Measurements from ENCODE around the gene SNX5. TPM values are rescaled to one million over a fixed set of nuclear protein-coding genes. Genes with fewer than 3 reads are reported as not detected.

SNX5 gene
- total and polyA plus RNA-seq, 2 of the 8 experiments (the other 6 are each of a cell fraction or from before 2014, with no cell fraction given): 155 to 194 TPM

GRCh38 chr20:17971300-17972013 is 2.9 kb upstream of the SNX5 start:
- CTCF ChIA-PET (ENCODE audit: partially characterized antibody): interaction anchor here (1.0 to 1.7 kb wide), 6 partner anchors 13 to 48 kb away, joined by 3 to 5 read pairs (median 4); no protein-coding TSS in a partner anchor

More at GRCh38 chr20:17971300-17972013, 2.9 kb upstream of the SNX5 start:
- H3K9ac ChIP-seq (replicated peaks in 1 of 4; ENCODE audit: extremely low read depth in 1 of 4, low read depth in 3 of 4, low read length in 3 of 4): peak overlapping the region in 3 of 4 experiments; percentile 6 to 100 (median 26); a peak in 3 of 7 replicates
- H3K56ac ChIP-seq (replicated peaks; ENCODE audit: insufficient read length, low read depth, low read length): no peak overlapping the region
- FAIRE-seq (no peak), DNase-seq (ENCODE audit: low read depth in 1 of 2, low spot score in 2 of 2) (no peak)
- peaks cover 0 to 6% (median 2%) of the 10 kb centered on the region in 4 experiments; a peak in 4 of 7 replicates for H3K4me1 ChIP-seq (replicated peaks in 1 of 4; ENCODE audit: control insufficient read depth in 3 of 4, insufficient read depth in 4 of 4, low read length in 3 of 4)
- H3K4me3 ChIP-seq (ENCODE audit: extremely low read depth in 1 of 4, insufficient read depth in 2 of 4, low read depth in 3 of 4, low read length in 4 of 4): peak overlapping the region; percentile 54 to 99 (median 86)
- H3K9me3 ChIP-seq (ENCODE audit: insufficient read depth in 2 of 2, low read depth in 1 of 2, low read length in 1 of 2): no peaks in the 10 kb centered on the region
- peak overlapping the region; percentile 87 to 98 for H3K4me2 ChIP-seq (ENCODE audit: insufficient read depth in 1 of 2, low read depth in 2 of 2, low read length in 2 of 2)
- H2AFZ ChIP-seq (ENCODE audit: low read length): no peak overlapping the region
- H2BK20ac ChIP-seq (ENCODE audit: low read length): no peak overlapping the region
- no peak overlapping the region for H3K23ac ChIP-seq (ENCODE audit: insufficient read length)
- H2AK5ac ChIP-seq (ENCODE audit: low read depth, low read length): no peak overlapping the region
- H4K20me1 ChIP-seq (replicated peaks in 1 of 2; ENCODE audit: control insufficient read depth in 1 of 2, insufficient read depth in 2 of 2, low read length in 2 of 2): peaks cover 8 to 9% of the 10 kb centered on the region in 2 experiments
- H4K8ac ChIP-seq (ENCODE audit: extremely low read depth, insufficient read depth, low read length): peak overlapping the region; percentile 31; the same call in 1 of the 2 replicates
- H3K79me1 ChIP-seq (ENCODE audit: low read depth, low read length): peaks cover 3% of the 10 kb centered on the region; the same call in 1 of the 2 replicates
- no peak overlapping the region for H2BK12ac ChIP-seq (ENCODE audit: low read depth, low read length)
- peaks cover 7% of the 10 kb centered on the region for H3K23me2 ChIP-seq (ENCODE audit: low read depth, low read length)
- WGBS, 2 experiments (ENCODE audit: extremely low coverage in 1 of 2, insufficient coverage in 1 of 2, insufficient read length in 1 of 2, insufficient replicate concordance in 2 of 2, low coverage in 1 of 2, low lambda C conversion rate in 2 of 2, missing lambda C conversion rate in 1 of 2): 20% methylated on average over 7 of the region's 7 CpGs; no CpG with 5 or more reads in 1 of the 2 experiments
- H3K4ac ChIP-seq (replicated peaks; ENCODE audit: insufficient read length, low read depth, low read length): no peak overlapping the region
- TF ChIP-seq SAP30 (IDR thresholded peaks at IDR 0.05; ENCODE audit: insufficient read depth, insufficient replicate concordance, low read length): no peak
- 0 out of 2 replicates have a peak, but pooled peaks have one; percentile 5 for TF ChIP-seq TEAD4 (IDR thresholded peaks at IDR 0.05; ENCODE audit: low read depth, low read length)
- no peak for TF ChIP-seq CHD2 (IDR thresholded peaks at IDR 0.05; ENCODE audit: low read length)
- peak; percentile 43; the same call in 1 of the 2 replicates for TF ChIP-seq TAF1 (IDR thresholded peaks at IDR 0.05; ENCODE audit: low read depth, low read length)
- TF ChIP-seq SIN3A (conservative IDR thresholded peaks at IDR 0.05 in 1 of 2, IDR thresholded peaks at IDR 0.05 in 1 of 2; ENCODE audit: low read depth in 1 of 2, low read length in 2 of 2): peak in 1 of 2 experiments; percentile 53; a peak in 1 of 4 replicates
- H3K18ac ChIP-seq (ENCODE audit: extremely low read depth, low read length): no peak overlapping the region
- H4K5ac ChIP-seq (ENCODE audit: insufficient read length, low read depth, low read length): no peak overlapping the region
- H2BK120ac ChIP-seq (replicated peaks; ENCODE audit: low read depth, low read length): no peak overlapping the region
- no peaks in the 10 kb centered on the region for H3K27me3 ChIP-seq (replicated peaks in 1 of 4; ENCODE audit: control insufficient read depth in 3 of 4, extremely low read depth in 1 of 4, insufficient read depth in 3 of 4, low read length in 3 of 4)
- no peak overlapping the region for H2BK5ac ChIP-seq (ENCODE audit: low read depth, low read length)
- H3K14ac ChIP-seq (ENCODE audit: insufficient read length): no peak overlapping the region
- no peak overlapping the region for H4K91ac ChIP-seq (replicated peaks; ENCODE audit: insufficient read length, low read length)
- H3K27ac ChIP-seq (ENCODE audit: low read depth, low read length): no peak overlapping the region
- no peak overlapping the region for H2BK15ac ChIP-seq (ENCODE audit: low read length)
- H3K36me3 ChIP-seq (ENCODE audit: control insufficient read depth in 2 of 4, insufficient read depth in 4 of 4, low read length in 3 of 4): peaks cover 4 to 52% (median 7%) of the 10 kb centered on the region in 4 experiments; a peak in 6 of 8 replicates
- POLR2A ChIA-PET (ENCODE audit: partially characterized antibody): interaction anchor here (0.6 to 20.7 kb wide), 8 partner anchors 8 to 290 kb away, joined by 3 to 424 read pairs (median 12); partner anchors contain the start of gene RRBP1
- H3K79me2 ChIP-seq (ENCODE audit: control insufficient read depth in 1 of 2, insufficient read depth in 2 of 2, low read length in 2 of 2): peaks cover 52 to 96% of the 10 kb centered on the region in 2 experiments
